Activated gamma-delta T cell (primary cell): Measurements from ENCODE around the gene ITGA7.

Experiments
- DNase-seq: peaks from one replicate; lab custom pipeline; 2025; lab: John Stamatoyannopoulos, UW

The ITGA7 gene

DNA sequence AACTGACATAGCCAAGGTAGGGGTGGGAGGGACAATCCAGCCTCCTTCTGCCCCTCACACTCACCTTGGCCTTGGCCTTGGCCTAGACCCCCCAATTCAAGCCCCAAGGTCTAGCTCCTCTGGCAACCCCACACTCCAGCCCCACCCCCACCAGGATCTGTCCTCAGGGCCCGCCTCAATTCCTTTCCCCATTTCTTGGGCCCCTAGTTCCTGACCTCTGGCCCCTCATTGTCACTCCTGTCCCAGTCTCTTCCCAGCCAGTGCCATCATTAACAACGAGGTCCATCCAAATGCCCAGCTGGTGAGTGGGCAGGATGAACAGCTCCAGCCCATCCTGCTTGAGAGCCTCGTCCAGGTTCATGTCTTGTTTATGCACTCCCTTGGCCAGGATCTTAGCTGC, 28.4 kb upstream of the ITGA7 start:
- no peak for DNase-seq

DNA sequence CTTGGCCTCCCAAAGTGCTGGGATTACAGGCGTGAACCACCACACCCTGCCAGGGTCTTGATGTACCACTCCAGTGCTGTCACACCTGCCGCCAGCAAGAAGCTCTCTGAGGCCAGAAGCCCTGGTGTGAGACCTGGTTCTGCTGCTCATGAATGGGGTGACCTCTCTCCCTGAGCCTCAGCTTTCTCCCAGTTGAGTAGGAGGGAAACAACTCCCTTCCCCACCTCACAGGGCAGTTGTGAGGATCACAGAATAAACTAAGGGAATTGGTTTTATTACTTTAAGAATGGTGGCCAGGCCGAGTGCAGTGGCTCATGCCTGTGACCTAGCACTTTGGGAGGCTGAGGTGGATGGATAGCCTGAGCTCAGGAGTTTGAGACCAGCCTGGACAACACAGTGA, 26.9 kb upstream of the ITGA7 start:
- no peak for DNase-seq

DNA sequence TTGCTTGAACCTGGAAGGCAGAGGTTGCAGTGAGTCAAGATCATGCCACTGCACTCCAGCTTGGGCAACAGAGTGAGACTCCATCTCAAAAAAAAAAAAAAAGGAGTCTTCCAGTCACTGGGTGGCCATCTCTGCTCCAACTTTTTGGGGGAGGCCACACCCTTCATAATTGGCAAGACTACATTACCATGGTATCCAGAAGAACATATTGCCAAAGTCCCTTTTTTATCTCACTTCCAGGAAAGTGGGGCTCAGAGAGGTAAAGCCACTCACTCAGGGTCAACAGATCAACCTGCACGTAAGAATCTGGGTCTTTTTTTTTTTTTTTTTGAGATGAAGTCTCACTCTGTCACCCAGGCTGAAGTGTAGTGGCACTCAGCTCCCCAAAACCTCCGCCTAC, 26.2 kb upstream of the ITGA7 start:
- DNase-seq, result no peak

DNA sequence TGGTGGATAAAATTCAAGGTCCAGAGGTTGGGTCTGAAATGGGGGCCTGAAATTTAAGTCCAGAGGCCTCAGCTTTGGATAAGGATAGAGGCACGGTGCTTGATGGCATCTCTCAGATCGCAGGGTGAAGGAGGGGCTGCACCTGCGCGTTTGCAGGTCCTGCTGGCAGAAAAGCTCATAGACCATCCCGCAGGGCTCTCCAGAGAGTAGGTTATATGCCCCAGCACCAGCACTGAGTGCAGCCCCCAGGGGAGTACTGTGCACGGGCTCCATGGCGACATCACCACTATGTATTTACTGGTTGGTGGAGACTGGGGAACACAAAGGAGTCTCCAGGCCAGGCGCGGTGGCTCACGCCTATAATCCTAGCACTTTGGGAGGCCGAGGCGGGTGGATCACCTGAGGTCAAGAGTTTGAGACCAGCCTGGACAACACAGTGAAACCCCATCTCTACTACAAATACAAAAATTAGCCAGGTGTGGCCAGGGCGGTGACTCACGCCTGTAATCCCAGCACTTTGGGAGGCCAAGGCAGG, 25.4 kb upstream of the ITGA7 start:
- no peak for DNase-seq

DNA sequence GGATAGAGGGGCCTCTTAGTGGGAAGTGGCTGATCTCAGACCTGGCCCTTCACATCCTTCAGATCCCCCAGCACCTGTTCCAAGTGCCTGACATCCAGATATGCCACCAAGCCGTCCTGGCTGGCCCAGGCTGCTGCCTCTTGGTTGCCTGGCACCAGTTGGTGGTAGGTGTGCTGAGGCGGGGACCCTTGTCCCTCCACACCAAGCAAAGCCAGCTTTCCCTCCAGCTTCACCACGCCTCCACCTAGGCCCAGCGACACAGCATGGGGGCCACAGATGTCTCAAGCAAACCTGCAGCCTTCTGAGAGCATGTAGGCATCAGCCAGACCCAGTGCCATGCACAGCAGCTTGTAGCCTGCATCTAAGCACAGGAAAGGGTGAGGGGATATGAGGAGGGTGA, 24.6 kb upstream of the ITGA7 start:
- DNase-seq, result no peak

DNA sequence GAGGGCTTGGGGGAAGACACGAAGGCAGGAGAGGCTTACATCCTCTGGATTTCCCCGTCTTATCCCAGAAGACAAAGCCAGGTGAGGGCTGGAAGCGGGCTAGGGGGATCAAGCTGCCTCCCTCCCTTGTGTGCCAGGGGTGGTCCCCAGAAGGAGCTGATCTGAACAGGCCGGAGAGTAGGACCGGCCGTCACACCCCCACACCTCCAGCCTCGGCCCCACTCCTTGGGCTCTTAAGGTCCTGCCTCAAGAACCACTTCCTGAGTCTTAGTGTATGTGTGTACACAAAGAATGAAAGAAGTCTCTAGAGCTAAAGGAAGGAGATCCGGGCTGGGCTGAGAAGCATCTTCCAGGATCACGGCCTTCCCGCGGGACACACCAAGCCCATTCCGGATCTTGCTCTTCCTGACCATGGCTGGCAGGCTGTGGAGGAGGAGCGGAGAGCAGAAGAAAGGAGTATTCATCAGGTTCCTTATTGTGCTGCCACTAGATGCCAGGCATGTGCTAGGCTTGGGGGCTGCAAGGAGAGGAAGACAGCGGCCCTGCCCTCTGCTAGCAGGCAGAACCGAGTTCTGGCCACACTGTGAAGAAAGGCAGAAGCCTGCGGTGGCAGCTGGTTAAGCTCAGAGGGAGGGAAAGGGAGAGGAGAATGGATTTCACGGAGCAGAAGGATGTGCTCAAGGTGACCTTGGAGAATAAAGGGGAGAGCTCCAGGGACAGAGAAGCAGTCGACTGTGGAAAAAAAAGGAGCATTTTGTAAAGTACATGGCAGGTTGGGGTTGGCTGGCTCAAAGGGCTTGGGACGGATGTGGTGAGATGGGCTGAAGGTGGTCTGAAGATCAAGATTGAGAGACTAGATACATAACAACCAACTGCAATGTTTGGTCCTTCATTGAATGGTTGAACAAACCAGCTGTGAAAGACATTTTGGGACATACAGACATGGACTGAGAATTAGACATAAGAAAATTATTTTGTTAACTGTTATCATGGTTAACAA, 22.4 kb upstream of the ITGA7 start:
- DNase-seq, result no peak

DNA sequence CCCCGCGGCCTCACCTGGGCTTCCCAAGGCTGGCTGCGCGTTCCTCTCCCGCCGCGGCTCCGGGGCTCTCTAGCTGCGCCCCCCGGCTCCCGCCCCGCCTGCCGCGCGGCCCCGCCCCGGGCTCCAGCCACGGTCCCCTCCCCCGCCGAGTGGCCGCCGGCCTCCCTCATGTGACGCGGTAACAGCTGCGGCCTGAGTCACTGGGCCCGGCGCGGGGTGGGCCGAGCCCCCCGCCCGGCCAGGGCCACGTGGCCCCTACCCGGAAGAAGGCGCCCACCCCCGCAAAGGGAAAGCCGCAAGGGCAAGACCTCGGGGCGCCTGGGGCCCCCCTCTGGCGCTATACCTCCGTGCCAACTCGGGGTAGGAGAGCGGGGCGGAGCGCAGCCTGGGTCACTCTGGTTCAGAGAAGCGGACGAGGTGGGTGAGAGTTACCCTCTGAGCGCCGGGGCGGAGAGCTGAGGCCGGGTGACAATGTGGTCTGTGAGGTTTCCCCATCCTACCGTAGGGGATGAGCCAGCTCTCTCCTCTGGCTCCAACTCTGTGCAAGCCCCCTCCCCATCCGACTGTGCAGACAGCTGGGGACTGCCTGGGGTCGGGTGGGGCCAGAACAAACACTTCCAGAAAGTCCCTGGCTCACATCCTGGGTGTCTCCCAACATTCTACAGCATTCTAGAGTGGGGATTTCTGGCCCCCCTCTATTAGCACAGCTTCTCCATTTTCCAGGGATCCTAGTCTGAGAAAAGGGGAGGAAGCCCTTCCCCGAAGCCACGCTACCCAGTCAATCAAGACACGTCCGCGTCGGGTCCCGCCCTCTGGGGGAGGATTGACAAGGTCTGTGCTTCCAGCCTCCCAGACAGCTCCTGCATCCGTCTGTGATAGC, 21.5 kb upstream of the ITGA7 start, which contains the start of gene CD63:
CD63 (minus strand) TSS at position 71 of the 880 bp plus-strand sequence. CDS start 668 bp downstream, outside the sequence.
- DNase-seq, result peak; percentile 58

- DNase-seq, result peak; percentile 26
Measured at GRCh38 chr12:55728186-55728938, 20.7 kb upstream of the ITGA7 start.

- DNase-seq, result no peak
Measured at GRCh38 chr12:55727643-55728185, 20.0 kb upstream of the ITGA7 start.

- DNase-seq, result no peak
Measured at GRCh38 chr12:55726971-55727370, 19.3 kb upstream of the ITGA7 start.

DNA sequence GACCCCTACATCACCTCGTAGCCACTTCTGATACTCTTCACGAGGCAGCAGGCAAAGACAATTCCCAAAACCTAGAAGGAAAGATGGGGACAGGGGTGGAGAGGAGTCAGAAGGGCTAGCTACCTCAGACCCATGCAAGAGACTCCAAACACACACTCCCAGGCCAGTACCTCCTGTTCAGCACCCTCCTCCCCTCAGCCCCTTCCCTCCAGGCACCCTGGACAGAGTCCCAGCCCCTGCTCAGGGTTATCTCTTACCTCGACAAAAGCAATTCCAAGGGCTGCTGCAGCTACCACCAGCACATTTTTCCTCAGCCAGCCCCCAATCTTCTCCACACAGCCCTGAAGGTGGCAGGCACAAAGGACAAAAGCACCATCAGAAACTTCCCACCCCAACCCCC, 17.9 kb upstream of the ITGA7 start:
- no peak for DNase-seq

GRCh38 chr12:55724940-55725309, 17.2 kb upstream of the ITGA7 start:
- no peak for DNase-seq

DNA sequence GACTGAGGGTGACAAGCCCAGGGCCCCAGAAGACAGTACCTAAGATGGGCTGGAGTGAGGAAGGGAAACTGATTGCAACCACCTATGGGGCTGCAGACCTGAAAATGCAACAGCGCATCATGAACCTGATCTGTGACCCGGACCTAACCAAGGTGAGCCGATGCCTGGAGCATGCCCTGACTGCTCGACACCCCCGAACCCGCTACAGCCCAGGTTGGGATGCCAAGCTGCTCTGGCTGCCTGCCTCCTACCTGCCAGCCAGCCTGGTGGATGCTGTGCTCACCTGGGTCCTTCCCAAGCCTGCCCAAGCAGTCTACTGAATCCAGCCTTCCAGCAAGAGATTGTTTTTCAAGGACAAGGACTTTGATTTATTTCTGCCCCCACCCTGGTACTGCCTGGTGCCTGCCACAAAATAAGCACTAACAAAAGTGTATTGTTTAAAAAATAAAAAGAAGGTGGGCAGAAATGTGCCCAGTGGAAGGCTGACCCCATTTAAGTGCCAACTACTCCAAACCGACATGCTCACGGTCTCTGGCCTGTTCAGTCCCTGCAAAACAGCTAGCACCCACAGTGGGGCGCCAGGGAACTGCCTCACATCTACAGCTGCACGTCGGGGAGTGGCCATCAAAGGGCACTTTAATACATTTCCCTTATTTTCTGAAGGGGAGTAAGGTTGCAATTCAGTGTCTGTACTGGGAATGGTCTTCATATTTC, 16.7 kb upstream of the ITGA7 start:
- DNase-seq, result no peak

- DNase-seq, result no peak
Measured at GRCh38 chr12:55723516-55724225, 16.0 kb upstream of the ITGA7 start.

DNA sequence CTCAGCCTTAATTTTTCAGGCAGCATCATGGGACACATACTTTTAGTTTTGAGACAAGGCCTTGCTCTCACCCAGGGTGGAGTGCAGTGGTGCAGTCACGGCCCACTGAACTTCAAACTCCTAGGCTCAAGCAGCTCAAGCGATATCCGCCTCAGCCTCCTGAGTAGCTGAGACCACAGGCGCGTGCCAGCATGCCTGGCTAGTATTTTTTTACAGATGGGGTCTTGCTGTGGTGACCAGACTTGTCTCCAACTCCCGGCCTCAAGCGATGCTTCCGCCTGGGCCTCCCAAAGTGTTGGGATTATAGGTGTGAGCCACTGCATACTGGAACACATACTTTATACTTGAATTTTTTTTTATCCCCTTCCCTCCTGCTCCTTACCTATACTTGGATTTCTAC, 15.2 kb upstream of the ITGA7 start:
- no peak for DNase-seq

DNA sequence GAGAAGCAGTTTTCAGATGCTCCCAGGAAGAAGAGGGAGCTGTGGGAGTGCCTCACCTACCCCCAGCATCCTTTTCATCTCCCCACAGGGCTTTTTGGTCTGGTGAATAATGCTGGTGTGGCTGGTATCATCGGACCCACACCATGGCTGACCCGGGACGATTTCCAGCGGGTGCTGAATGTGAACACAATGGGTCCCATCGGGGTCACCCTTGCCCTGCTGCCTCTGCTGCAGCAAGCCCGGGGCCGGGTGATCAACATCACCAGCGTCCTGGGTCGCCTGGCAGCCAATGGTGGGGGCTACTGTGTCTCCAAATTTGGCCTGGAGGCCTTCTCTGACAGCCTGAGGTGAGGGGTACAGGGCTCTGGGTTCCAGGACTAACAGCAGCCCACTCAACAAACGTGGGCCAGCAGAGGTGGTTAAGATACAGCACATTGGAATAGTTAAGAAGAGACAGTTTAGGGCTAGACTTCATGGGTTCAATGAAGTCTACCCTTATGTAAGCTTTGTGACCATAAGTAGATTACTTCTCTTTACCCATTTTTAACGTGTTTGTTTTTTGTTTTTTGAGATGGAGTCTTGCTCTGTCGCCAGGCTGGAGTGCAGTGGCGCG, 14.0 kb upstream of the ITGA7 start:
- no peak for DNase-seq

GRCh38 chr12:55720894-55721444, 13.3 kb upstream of the ITGA7 start:
- DNase-seq, result no peak

GRCh38 chr12:55720071-55720564, 12.4 kb upstream of the ITGA7 start, which contains the start of gene RDH5:
RDH5 (plus strand) TSS chr12:55720393; CDS start chr12:55721185, 792 bp downstream.
- no peak for DNase-seq

DNA sequence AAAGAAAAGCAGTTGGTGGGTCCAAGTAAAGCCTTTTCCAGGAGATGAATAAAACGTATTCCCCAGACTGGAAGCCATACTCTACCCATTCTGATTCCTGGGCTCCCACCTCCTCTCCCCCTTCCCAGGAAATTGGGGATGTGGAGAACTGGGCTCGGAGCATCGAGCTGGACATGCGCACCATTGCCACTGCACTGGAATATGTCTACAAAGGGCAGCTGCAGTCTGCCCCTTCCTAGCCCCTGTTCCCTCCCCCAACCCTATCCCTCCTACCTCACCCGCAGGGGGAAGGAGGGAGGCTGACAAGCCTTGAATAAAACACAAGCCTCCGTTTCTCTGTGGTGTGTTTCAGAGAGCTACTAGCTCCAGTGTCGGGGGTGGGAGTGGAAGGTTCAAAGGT, 11.7 kb upstream of the ITGA7 start:
- no peak for DNase-seq
